Stimulated activated CD4-positive, alpha-beta T cell treated with anti-CD3 and anti-CD28 coated beads, TNF-alpha, amount 100 ng/mL, for 4 hours (primary cell): ENCODE data around the gene DUSP22.
A peak's percentile ranks its signal among the peaks of the same experiment; 100 is the strongest.
"Not testable (repeated sequence)": the region's sequence is repeated elsewhere in the genome, so short reads cannot be mapped to it uniquely, and the experiment has no call there.

Experiments
- DNase-seq, 3 experiments: peaks; one replicate each; pipeline ENCODE4 v3.0.0-alpha.2; 2020; ENCODE audit warnings: low read depth in 3 of 3

Gene DUSP22, protein sequence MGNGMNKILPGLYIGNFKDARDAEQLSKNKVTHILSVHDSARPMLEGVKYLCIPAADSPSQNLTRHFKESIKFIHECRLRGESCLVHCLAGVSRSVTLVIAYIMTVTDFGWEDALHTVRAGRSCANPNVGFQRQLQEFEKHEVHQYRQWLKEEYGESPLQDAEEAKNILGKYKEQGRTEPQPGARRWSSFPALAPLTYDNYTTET

DNA sequence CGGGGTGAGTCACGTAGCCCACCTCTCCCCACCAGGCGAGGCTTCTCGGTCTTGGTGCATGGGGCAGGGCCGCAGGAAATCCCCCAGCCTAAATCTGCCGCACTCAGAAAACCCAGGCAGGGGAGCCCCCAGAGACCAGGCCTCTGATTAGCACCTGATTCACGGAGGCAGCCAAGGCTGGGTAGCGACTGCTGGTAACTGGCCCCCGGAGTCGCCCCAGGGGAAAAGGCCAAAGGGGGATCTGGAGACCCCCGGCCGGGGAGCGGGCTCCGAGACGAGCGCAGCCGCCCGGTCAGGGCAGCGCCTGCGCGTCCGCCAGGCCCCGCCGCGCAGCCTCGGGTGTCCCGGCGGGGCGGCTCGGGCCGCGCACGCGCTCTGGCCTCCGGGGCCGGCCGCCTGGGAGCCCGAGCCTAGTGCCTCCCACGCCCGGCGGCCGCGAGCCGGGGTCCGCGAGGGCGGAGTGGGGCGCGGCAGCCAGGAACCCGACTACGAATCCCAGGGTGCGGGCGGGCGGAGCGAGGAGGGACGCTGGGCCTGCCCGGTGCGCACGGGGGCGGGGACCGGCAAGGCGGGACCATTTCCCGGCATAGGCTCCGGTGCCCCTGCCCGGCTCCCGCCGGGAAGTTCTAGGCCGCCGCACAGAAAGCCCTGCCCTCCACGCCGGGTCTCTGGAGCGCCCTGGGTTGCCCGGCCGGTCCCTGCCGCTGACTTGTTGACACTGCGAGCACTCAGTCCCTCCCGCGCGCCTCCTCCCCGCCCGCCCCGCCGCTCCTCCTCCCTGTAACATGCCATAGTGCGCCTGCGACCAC lies at the start of gene DUSP22:
Gene DUSP22 (plus strand): TSS at position 791 of the 809 bp plus-strand sequence. CDS start 53 bp downstream, outside the sequence.
- peak; percentile 62 to 67 (median 64) for DNase-seq

DNA sequence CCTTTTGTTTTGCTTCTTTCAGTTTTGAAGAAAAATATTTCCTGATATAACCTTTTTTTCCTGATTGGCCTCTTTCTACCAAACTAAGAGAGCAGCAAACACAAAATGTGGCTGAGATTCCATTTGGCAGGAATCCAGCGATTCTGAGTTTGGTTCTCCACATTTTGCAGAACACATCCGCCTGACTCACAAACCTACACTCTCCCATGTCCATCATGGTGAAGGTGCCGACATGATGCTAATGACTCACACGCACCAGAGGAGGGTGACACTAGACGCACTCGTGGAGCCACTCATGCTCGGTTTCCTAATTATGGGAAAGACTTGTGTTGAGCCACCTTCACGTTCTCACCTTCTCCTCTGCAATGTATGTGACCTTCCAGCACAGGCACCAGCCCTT lies 45.9 kb upstream of the DUSP22 start:
- DNase-seq: no peak

DNA sequence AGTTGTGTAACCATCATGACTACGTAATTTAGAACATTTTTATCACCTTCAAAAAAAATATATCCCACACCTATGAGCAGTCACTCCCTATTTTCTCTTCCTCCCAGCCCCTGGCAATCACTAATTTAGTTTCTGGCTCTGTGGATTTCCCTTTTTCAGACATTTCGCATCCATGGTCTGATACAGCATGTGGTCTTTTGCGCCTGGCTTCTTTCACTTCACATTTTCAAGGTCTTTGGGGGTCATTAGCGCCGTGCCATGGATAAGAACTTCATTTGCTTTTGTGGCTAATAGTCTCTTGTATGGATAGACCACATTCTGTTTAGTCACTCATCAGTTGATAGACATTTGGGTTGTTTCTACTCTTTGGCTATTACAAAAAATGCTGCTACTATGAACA lies 44.9 kb upstream of the DUSP22 start:
- no peak for DNase-seq

DNA sequence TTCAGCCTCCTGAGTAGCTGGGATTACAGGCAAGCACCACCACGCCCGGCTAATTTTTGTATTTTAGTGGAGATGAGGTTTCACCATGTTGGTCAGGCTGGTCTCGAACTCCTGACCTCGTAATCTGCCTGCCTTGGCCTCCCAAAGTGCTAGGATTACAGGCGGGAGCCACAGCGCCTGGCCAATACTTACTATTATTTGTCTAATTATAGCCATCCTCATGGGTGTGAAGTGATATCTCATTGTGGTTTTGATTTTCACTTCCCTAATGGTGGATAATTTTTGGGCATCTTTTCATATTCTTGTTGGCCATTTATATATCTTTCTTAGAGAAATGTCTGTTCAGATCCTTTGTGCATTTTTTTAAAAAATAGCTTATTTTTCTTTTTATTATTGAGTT lies 44.2 kb upstream of the DUSP22 start:
- not testable (repeated sequence) for DNase-seq

DNA sequence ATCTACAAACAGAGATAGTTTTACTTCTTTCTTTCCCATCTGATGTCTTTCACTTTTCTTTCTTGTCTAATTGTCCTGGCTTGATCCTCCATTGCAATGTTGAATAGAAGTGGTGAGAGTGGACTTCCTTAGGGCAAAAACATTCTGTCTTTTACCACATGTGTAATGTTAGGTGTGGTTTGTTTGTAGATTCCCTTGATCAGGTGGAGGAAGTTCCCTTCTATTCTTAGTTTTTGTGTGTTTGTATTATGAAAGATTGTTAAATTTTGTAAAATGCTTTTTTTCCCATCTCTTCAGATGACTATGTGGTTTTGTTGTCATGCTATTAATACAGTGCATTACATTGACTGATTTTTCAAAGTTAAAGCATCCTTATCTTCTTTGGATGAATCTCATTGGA lies 41.6 kb upstream of the DUSP22 start:
- no peak for DNase-seq

DNA sequence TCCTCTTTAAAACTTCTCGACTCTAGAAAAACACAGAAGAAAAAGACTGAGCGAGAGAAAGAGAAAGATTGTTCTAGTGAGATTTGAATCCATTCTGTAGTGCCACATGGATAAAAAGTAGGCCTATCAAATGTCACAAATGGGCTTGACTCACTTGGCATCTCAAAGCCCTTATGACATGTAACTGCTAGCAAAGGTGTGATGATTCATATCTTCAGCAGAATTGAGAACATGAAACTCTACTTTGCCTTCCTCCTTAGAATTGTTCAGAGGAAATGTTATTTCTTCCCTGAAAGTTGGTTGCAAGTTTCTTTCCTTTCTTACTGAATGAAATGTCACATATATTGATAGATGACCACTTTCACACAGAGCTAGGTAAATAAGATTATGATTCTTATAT lies 40.4 kb upstream of the DUSP22 start:
- no peak for DNase-seq

DNA sequence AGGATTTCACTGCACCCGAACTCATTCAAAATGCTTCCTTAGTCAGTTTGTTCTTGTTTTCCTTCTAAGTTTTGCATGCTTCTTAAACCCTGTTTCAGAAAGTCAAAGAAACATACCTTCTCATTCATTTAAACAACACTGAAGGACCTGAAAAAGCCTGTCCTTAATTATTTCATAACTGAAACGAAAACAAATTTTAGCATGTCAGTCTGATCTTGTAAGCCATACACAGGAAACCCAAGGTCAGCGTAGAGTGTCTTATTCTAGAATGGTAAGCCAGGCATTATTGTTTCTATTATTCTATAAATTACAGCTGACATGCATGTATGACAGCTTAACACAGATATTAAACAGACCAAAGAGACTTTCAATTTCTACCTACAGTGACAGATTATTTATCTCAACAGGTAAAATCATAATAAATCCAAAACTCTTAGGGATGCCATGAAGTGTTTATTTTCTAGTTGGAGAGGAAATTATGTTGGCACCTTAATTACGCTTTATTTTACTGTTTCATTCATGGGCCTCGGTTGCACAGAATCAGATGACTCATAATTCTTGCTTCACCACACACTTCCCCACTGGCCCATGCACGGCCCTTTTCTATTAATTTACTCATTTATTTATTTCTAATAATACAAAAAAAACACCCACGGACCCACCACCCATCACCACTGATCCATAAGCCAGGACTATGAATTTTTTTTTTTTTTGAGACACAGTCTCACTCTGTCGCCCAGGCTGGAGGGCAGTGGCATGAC lies 39.3 kb upstream of the DUSP22 start:
- no peak for DNase-seq

DNA sequence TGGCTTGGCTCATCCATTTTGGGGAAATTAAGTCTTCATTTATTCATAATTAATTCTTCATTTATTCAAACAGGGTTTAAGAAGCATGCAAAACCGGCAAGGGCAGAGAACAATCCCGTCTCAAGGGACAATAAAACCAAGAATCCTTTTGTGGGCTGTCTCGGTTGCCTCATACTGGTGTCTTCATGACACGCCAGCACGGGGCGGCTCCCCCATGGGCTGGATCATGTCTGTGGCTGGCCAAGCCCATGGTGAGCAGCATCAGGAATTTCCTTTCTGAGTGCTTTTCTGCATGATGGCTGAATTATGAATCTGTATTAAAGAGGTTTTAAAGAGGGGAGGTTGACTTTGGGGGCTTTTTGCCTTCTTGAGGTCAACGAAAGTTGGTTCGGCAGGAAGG lies 38.3 kb upstream of the DUSP22 start:
- no peak for DNase-seq

DNA sequence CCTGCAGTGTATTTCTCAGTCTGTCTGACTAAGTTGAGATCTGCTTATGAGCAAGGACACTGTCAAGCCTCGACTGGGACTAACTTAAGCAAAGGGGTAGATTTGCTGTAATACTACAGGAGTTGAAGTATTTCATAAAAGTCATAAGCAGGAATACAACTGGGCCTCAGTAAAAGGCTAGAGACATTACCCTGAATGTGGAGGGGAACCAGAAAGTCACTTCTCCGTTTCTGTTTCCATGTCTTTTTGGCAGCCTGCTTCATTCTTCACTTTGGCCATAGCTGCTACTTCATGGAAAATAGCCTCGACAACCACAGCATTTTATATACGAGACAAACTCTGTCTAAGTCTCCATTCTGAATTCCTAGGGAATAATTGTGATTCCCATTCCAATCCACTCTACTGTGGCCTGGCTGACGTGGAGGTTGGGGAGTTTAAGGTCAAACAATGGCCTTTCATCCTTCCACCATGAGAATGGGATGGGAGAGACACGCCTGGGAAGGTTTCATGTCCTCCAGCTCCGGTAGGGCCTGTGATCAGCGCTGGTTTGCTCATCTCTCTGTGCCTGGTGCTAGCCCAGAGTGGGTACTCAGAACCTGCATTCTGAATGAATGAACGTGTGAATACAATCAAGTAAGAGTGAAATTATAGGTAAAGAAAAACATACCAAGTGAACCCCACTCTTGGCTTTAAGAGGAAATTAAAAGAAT lies 37.1 kb upstream of the DUSP22 start:
- no peak for DNase-seq

DNA sequence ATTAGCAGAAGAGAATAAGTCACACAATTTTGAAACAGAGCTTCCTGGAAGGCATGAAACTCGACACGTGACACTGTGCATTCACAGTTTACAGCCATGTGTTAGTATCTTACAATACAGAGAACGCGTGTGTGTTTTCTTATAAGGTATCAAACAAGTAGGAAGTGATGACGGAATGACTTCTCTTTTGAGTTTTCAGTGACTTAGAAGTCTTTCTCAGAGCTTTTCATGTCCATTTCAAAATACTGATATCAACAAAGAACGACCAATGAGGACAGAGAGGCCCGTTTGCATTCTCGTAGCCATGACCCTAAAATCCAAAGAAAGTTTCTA lies 36.6 kb upstream of the DUSP22 start:
- DNase-seq: no peak

DNA sequence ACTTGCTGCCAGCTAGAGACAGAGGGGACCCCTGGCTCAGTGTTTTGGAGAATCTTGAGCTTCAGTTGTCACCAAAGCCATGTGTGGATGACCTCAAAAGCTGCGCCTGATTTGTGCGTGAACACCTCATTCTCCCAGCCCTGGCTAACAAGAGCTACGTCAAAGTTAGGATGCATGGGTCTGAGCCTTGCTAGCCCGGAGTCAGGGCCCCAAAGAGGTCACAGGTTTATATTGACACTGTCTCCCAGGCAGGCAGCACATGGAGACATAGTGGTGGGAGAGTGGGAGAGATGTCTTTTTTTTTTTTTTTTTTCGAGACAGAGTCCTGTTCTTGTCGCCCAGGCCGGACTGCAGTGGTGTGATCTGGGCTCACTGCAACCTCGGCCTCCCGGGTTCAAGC lies 36.1 kb upstream of the DUSP22 start:
- no peak for DNase-seq

DNA sequence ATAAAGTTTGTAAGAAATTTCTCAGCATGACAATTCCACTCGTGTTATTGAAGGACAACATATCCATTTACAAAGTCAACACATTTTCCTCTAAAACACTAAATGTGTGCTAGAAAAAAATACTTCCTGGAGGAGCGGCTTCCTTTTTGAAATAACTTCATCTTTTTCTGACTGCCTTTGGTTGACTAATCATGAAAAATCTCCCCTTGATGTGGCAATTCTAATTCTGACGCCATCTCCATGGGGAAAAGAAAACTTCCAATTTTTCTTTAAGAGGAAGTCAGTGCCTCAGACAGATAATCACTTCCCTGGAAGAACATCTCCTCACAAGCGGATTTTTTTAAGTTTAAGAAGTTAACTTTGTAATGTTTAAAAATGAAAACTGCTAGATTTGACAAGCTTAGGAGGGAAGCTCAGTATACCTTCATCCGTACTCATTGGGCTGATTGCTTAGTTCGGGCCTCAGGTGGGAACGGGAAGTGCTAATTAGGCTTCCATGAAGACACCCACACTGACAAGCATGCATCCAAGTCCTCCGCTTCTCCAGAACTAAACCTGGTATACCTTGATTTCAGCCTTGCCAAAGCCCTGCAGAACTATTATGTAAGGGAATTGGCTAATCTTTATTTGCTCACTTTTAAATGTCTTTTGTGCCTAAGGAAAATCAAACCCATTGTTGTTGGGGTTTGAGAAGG lies 35.1 kb upstream of the DUSP22 start:
- DNase-seq: no peak

DNA sequence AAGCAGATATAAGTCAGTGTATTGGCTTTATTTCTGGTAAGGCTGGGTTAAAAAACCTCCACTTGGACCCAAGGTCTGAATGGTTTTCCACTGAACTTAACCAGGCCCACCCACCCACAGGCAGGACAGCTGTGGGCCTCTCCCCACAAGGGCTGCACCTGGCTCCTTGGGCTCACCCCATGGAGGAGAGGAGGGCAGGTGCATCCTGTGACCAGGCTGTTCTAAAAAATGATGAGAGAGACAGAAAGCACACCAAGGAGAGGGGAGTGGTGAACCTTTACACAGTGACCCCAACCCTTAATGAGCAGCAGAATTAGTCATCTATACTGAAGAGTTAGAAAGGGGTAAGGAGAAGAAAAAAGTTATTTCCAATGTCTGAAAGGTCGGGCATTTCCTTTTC lies 34.5 kb upstream of the DUSP22 start:
- no peak for DNase-seq

DNA sequence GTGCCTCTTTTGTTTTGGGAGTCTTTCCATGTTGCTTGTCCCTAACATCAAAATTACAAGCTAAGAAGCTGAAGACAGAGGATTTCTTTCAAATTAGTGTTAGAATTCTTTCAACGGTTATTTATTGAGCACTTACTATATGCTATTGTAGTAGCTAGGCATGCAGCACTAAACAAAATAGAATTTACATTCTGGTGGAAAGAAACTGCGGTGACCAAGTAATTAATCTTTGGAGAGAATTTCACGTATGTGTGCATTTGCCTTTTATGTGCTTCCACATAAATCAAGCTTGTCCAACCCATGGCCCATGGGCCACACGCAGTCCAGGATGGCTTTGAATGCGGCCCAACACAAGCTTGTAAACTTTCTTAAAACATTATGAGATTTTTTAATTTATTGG lies 33.0 kb upstream of the DUSP22 start:
- no peak for DNase-seq

DNA sequence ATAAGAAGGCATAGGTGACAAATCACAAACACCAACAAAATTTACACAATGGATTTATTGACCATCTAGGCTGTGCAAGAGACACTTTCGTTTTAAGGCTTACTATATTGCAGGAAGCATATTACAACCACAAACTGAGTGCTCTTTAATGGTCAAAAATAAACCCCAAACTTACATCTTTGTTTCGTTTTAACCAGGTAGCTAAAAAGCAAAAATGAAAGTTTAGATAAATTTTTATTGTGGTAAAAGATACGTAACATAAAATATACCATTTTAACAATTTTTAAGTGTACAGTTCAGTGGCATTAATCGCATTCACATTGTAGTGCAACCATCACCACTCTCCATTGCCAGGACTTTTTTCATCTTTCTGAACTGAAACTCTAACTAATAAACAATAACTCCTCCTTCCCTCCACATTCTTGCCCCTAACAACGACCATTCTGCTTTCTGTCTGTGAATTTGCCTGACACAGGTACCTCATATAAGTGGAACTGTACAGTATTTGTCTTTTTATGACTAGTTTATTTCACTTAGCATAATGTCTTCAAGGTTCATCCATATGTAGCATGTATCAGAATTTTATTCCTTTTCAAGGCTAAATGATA lies 32.3 kb upstream of the DUSP22 start:
- no peak for DNase-seq

DNA sequence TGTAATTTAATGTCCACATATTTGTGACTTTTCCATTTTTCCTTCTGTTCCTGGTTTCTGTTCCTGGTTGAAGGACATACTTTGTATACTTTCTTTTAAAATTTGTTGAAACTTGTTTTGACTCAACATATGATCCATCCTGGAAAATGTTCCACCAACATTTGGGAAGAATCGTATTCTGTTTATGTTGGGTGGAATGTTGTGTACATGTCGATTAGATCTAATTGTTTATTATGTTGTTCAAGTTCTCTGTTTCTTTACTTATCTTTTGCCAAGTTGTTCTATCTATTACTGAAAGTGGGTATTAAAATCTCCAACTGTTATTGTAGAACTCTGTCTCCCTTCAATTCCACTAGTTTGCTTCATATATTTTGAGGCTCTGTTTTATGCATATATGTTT lies 27.7 kb upstream of the DUSP22 start:
- DNase-seq: no peak

DNA sequence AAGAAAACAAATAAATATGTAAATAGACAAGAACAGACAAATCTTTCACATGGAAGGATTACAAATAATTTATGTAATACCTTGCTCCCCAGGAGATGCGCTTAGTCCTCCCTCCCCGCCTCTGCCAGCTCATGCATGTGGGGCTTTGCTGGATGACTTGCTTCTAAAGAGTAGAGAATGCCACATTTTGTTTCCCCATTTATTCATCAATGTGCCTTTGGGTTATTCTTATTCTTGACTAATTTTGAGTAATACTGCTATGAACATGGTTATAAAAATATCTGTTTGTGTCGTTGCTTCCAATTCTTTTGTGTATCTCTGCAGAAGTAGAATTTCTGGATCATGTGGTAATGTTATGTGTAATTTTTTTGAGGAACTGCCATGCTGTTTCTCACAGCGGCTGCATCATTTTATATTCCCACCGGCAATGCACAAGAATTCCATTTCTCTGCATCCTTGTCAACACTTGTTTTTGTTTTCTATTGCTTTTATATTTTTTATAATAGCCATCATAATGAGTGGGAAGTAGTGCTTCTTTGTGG lies 23.8 kb upstream of the DUSP22 start:
- no peak for DNase-seq

DNA sequence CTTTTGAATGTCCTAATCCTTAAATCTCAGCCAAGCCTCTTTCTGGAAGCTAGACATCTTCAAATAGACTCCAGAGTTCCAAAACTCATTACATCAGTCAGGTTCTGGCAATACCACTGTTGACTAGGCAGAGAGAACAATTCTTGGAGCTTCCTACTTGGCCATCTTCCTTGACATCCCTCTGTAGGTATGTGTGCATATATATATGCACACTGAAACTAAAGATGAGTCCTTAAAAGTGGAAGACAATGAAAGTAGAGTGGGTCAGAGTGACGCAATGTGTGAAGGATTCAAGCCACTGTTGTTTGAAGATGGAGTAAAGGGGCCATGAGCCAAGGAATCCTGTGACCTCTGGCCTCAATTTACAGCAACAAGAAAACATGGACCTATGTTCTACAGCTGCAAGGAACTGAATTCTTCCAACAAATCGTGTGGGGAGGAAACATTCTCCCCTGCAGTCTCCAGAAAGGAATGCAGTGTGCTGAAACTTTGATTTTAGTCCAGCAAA lies 18.7 kb upstream of the DUSP22 start:
- no peak for DNase-seq

DNA sequence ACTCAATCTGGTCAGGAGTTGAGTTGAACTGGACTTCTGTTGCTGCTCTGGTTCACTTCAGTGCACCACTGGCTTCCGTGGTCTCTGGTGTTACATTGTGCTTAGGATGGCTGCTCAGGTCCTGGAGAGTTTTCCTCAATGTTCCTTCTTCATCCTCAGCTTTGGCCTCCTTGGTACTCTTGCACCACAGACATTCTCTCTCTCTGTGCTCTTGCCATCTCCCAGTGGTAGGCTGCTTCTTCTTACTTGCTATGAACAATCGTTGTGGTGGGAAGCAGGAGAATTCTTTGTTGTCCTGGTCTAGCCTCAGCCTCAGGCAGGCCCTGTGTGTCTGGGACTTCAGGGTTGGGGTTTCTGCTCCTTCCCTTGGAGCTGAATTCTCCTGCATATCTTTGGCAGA lies 14.5 kb upstream of the DUSP22 start:
- no peak for DNase-seq

DNA sequence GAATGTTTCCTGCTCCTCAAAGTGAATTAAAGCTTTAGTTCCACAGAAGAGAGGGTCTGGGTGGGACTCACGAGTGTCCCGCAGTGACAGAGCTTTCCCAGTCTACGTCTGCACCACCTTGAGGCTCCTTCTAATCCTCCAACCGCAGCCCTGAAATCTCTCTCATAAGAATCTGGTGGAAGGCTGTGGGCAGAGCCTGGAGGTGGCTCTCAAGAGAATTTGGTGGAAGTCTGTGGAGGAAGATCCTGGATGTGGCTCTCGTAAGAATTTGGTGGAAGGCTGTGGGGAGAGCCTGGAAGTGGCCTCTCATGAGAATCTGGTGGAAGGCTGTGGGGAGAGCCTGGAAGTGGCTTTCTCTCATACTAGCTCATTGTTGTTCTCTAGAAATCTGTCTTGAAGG lies 13.8 kb upstream of the DUSP22 start:
- DNase-seq: no peak
